ENCODE measurements around the gene NIPBL. TPM values are rescaled to one million over a fixed set of nuclear protein-coding genes. Genes with fewer than 3 reads are reported as not detected.

The NIPBL gene
- total RNA-seq, 1 experiment from 2014 or later = 45.1 TPM

DNA sequence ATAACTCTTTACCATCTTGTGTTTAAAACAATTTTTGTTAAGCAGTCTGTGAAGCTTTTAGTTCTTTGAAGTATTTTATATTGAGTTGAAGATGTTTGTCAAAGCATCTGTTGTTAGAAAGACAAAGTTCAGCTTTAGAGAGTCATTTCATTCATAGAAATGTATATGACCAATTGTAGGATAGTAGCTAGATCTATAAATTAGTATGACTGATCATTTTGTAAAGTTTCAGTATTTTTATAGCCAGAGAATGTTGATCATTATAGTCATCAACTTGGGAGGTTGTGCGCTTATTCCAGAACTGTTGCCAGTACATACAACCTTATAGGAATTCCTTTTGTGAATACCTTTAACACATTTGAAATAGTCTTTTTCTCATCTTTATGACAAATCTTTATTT lies 5.2 kb downstream of the NIPBL start:
- no peak overlapping the region for H3K4me3 ChIP-seq (replicated peaks in 1 of 2; ENCODE audit: low read depth in 1 of 2, low read length in 2 of 2)
- H4K20me1 ChIP-seq (ENCODE audit: insufficient read depth) = peaks cover 26% of the 10 kb centered on the region; the same call in 1 of the 2 replicates
- DNase-seq (ENCODE audit: low read depth, low spot score) (no peak), ATAC-seq (no peak)
- BruUV-seq (replicated peaks) = no TSS peak
- ChIA-PET RAD21 (ENCODE audit: low non-redundant PET in 1 of 2, low total read pairs in 2 of 2, uncharacterized antibody in 2 of 2, unreplicated experiment in 2 of 2) (no interaction called here), CTCF (interaction anchor here (3.0 kb wide), 1 partner anchor 12 kb away, joined by 15 read pairs; no protein-coding TSS in a partner anchor), POLR2A (no interaction called here)
- H3K9me2 ChIP-seq (ENCODE audit: insufficient read depth) = no peaks in the 10 kb centered on the region
- H3K36me3 ChIP-seq (ENCODE audit: control insufficient read depth in 1 of 2, insufficient read depth in 2 of 2, low read length in 2 of 2) = no peaks in the 10 kb centered on the region
- intact Hi-C loops (cut with micrococcal nuclease) = no loop called here
- no peak overlapping the region for H2AFZ ChIP-seq (ENCODE audit: low read depth, low read length, poor library complexity, severe bottlenecking)
- no peaks in the 10 kb centered on the region for H3K9me3 ChIP-seq (ENCODE audit: control insufficient read depth in 1 of 2, insufficient read depth in 1 of 2, low read depth in 1 of 2, low read length in 2 of 2)
- peaks cover 11 to 14% of the 10 kb centered on the region in 2 experiments; a peak in 3 of 4 replicates for H3K4me1 ChIP-seq (ENCODE audit: control insufficient read depth in 1 of 2, insufficient read depth in 2 of 2, low read length in 2 of 2)
- H3K27ac ChIP-seq (ENCODE audit: low read depth, low read length) = no peak overlapping the region
- no peak overlapping the region for H3K9ac ChIP-seq (ENCODE audit: low read length)
- TF ChIP-seq POLR2A (IDR thresholded peaks at IDR 0.05; ENCODE audit: borderline replicate concordance, extremely low read depth, insufficient read depth, insufficient read length) (no peak), SP1 (IDR thresholded peaks at IDR 0.05; ENCODE audit: low read depth) (no peak), CBX3 (IDR thresholded peaks at IDR 0.05; ENCODE audit: low read depth) (no peak), YY1 (IDR thresholded peaks at IDR 0.05; ENCODE audit: extremely low read depth, insufficient replicate concordance, low read depth, low read length) (no peak), RAD21 (IDR thresholded peaks at IDR 0.05; ENCODE audit: low read depth) (no peak), ZFX (IDR thresholded peaks at IDR 0.05) (no peak), CEBPB (IDR thresholded peaks at IDR 0.05; ENCODE audit: low read depth) (no peak), ELF1 (IDR thresholded peaks at IDR 0.05; ENCODE audit: borderline replicate concordance, low read depth) (no peak), POLR2AphosphoS5 (IDR thresholded peaks at IDR 0.05; ENCODE audit: low read depth, low read length) (no peak), ZNF274 (IDR thresholded peaks at IDR 0.05; ENCODE audit: low read depth, low read length) (no peak), SRF (IDR thresholded peaks at IDR 0.05; ENCODE audit: low read depth) (no peak), SIN3A (IDR thresholded peaks at IDR 0.05; ENCODE audit: low read depth) (no peak), FOSL1 (IDR thresholded peaks at IDR 0.05; ENCODE audit: low read depth) (no peak), TCF7L2 (IDR thresholded peaks at IDR 0.05; ENCODE audit: borderline replicate concordance, extremely low read depth, insufficient read depth, insufficient read length) (no peak)
- TF ChIP-seq, protein P1, sequence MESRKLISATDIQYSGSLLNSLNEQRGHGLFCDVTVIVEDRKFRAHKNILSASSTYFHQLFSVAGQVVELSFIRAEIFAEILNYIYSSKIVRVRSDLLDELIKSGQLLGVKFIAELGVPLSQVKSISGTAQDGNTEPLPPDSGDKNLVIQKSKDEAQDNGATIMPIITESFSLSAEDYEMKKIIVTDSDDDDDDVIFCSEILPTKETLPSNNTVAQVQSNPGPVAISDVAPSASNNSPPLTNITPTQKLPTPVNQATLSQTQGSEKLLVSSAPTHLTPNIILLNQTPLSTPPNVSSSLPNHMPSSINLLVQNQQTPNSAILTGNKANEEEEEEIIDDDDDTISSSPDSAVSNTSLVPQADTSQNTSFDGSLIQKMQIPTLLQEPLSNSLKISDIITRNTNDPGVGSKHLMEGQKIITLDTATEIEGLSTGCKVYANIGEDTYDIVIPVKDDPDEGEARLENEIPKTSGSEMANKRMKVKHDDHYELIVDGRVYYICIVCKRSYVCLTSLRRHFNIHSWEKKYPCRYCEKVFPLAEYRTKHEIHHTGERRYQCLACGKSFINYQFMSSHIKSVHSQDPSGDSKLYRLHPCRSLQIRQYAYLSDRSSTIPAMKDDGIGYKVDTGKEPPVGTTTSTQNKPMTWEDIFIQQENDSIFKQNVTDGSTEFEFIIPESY (IDR thresholded peaks at IDR 0.05; ENCODE audit: extremely low read depth, insufficient replicate concordance, low read length) = no peak
- TF ChIP-seq, protein P2, sequence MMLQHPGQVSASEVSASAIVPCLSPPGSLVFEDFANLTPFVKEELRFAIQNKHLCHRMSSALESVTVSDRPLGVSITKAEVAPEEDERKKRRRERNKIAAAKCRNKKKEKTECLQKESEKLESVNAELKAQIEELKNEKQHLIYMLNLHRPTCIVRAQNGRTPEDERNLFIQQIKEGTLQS (IDR thresholded peaks at IDR 0.05) = no peak
- TF ChIP-seq, protein P3, sequence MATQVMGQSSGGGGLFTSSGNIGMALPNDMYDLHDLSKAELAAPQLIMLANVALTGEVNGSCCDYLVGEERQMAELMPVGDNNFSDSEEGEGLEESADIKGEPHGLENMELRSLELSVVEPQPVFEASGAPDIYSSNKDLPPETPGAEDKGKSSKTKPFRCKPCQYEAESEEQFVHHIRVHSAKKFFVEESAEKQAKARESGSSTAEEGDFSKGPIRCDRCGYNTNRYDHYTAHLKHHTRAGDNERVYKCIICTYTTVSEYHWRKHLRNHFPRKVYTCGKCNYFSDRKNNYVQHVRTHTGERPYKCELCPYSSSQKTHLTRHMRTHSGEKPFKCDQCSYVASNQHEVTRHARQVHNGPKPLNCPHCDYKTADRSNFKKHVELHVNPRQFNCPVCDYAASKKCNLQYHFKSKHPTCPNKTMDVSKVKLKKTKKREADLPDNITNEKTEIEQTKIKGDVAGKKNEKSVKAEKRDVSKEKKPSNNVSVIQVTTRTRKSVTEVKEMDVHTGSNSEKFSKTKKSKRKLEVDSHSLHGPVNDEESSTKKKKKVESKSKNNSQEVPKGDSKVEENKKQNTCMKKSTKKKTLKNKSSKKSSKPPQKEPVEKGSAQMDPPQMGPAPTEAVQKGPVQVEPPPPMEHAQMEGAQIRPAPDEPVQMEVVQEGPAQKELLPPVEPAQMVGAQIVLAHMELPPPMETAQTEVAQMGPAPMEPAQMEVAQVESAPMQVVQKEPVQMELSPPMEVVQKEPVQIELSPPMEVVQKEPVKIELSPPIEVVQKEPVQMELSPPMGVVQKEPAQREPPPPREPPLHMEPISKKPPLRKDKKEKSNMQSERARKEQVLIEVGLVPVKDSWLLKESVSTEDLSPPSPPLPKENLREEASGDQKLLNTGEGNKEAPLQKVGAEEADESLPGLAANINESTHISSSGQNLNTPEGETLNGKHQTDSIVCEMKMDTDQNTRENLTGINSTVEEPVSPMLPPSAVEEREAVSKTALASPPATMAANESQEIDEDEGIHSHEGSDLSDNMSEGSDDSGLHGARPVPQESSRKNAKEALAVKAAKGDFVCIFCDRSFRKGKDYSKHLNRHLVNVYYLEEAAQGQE (IDR thresholded peaks at IDR 0.05; ENCODE audit: low read depth) = no peak
- TF ChIP-seq, protein P4, sequence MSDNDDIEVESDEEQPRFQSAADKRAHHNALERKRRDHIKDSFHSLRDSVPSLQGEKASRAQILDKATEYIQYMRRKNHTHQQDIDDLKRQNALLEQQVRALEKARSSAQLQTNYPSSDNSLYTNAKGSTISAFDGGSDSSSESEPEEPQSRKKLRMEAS (IDR thresholded peaks at IDR 0.05) = no peak
- H3K4me2 ChIP-seq (ENCODE audit: low read length) = no peak overlapping the region
- peaks cover 99% of the 10 kb centered on the region for H3K79me2 ChIP-seq (ENCODE audit: insufficient read depth, low read length)
- no peaks in the 10 kb centered on the region for H3K27me3 ChIP-seq (ENCODE audit: insufficient read depth, low read length)
